ENCODE results near the gene ZNF831.

Gene ZNF831

GRCh38 chr20:59157961-59158541, 5.6 kb upstream of the ZNF831 start:
- no peak for DNase-seq (ENCODE audit: low read depth)

GRCh38 chr20:59158673-59159072, 4.9 kb upstream of the ZNF831 start:
- no peak for DNase-seq (ENCODE audit: low read depth)

GRCh38 chr20:59159091-59159490, 4.5 kb upstream of the ZNF831 start:
- no peak for DNase-seq (ENCODE audit: low read depth)

GRCh38 chr20:59159493-59160376, 3.9 kb upstream of the ZNF831 start:
- no peak for DNase-seq (ENCODE audit: low read depth)

GRCh38 chr20:59160389-59161115, 3.1 kb upstream of the ZNF831 start:
- DNase-seq (ENCODE audit: low read depth) = no peak

- DNase-seq (ENCODE audit: low read depth) = no peak
These were observed 1.9 kb upstream of the ZNF831 start for GRCh38 chr20:59161721-59162120.

GRCh38 chr20:59164686-59165391, 1.2 kb downstream of the ZNF831 start:
- DNase-seq (ENCODE audit: low read depth) = no peak

GRCh38 chr20:59165396-59165795, 1.8 kb downstream of the ZNF831 start:
- DNase-seq (ENCODE audit: low read depth) = no peak

GRCh38 chr20:59165891-59166709, 2.5 kb downstream of the ZNF831 start:
- no peak for DNase-seq (ENCODE audit: low read depth)

GRCh38 chr20:59170406-59171349, 7.1 kb downstream of the ZNF831 start:
- DNase-seq (ENCODE audit: low read depth) = no peak

- DNase-seq (ENCODE audit: low read depth) = no peak
These were observed 8.4 kb downstream of the ZNF831 start for GRCh38 chr20:59171986-59172385.

GRCh38 chr20:59173938-59174491, 10.4 kb downstream of the ZNF831 start:
- no peak for DNase-seq (ENCODE audit: low read depth)

- no peak for DNase-seq (ENCODE audit: low read depth)
These were observed 11.4 kb downstream of the ZNF831 start for GRCh38 chr20:59175002-59175401.

- DNase-seq (ENCODE audit: low read depth) = no peak
These were observed 12.2 kb downstream of the ZNF831 start for GRCh38 chr20:59175861-59176260.

GRCh38 chr20:59176812-59177211, 13.2 kb downstream of the ZNF831 start:
- no peak for DNase-seq (ENCODE audit: low read depth)

GRCh38 chr20:59177266-59178250, 13.9 kb downstream of the ZNF831 start:
- DNase-seq (ENCODE audit: low read depth) = no peak

GRCh38 chr20:59178983-59179595, 15.5 kb downstream of the ZNF831 start:
- no peak for DNase-seq (ENCODE audit: low read depth)

GRCh38 chr20:59179988-59180387, 16.4 kb downstream of the ZNF831 start:
- no peak for DNase-seq (ENCODE audit: low read depth)

Data from HS-27A (cell line).